ENCODE data around the gene MYBPC3. TPM values are rescaled to one million over a fixed set of nuclear protein-coding genes. Genes with fewer than 3 reads are reported as not detected.

The MYBPC3 gene
- total RNA-seq, 1 experiment from 2014 or later, result not detected

DNA sequence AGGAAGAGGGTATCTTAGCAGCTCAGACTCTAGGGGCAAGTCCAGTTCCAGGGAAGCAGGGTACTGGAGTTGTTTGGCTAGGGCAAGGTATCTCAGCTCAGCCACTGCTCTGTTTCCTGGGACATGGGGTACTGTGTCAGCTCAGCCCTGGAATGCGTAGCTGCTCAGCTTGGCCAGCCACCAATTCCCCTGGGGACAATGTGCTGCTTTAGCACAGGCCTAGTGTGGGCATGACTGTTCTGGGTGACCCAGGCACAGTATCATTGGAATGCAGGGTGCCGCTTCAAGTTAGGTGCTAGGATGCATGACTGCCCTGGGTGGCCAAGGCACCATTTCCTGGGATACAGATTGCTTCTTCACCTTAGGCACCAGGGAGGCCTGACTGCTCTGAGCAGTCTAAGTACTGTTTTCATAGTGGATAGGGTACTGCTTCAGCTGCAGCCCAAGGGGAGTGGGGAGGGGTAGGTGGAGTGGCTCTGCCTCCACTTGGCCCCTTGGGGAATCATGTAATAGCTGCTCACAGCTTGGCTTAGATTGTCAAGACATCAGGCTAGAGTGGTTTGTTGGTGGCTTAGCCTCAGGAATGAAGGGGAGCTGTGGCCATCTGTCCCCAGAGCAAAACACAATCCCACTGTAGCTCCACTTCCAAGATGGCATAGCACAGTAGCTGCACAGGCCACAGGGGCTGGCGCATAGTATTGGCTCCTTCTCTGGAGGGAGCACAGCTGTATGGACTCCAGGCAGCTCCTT is 46.6 kb downstream of the MYBPC3 start:
- no peak overlapping the region for H3K27ac Mint-ChIP-seq (ENCODE audit: unreplicated experiment)
- peaks cover 22% of the 10 kb centered on the region for H3K36me3 Mint-ChIP-seq (ENCODE audit: insufficient read depth, unreplicated experiment)
- H3K9me3 Mint-ChIP-seq (ENCODE audit: low read depth, unreplicated experiment), result peaks cover 4% of the 10 kb centered on the region
- BruUV-seq (replicated peaks), result no TSS peak
- no peaks in the 10 kb centered on the region for H3K27me3 Mint-ChIP-seq (ENCODE audit: unreplicated experiment)
- TF ChIP-seq, protein P1, sequence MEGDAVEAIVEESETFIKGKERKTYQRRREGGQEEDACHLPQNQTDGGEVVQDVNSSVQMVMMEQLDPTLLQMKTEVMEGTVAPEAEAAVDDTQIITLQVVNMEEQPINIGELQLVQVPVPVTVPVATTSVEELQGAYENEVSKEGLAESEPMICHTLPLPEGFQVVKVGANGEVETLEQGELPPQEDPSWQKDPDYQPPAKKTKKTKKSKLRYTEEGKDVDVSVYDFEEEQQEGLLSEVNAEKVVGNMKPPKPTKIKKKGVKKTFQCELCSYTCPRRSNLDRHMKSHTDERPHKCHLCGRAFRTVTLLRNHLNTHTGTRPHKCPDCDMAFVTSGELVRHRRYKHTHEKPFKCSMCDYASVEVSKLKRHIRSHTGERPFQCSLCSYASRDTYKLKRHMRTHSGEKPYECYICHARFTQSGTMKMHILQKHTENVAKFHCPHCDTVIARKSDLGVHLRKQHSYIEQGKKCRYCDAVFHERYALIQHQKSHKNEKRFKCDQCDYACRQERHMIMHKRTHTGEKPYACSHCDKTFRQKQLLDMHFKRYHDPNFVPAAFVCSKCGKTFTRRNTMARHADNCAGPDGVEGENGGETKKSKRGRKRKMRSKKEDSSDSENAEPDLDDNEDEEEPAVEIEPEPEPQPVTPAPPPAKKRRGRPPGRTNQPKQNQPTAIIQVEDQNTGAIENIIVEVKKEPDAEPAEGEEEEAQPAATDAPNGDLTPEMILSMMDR (IDR thresholded peaks at IDR 0.05; ENCODE audit: unreplicated experiment), result no peak
- no peak for DNase-seq
- H3K4me1 Mint-ChIP-seq (ENCODE audit: low read depth, unreplicated experiment), result no peaks in the 10 kb centered on the region
- CTCF ChIA-PET, result no interaction called here
- H3K4me3 Mint-ChIP-seq (ENCODE audit: low read depth, unreplicated experiment), result no peak overlapping the region
- intact Hi-C loops (cut with micrococcal nuclease; ENCODE audit: unreplicated experiment), result no loop called here

DNA sequence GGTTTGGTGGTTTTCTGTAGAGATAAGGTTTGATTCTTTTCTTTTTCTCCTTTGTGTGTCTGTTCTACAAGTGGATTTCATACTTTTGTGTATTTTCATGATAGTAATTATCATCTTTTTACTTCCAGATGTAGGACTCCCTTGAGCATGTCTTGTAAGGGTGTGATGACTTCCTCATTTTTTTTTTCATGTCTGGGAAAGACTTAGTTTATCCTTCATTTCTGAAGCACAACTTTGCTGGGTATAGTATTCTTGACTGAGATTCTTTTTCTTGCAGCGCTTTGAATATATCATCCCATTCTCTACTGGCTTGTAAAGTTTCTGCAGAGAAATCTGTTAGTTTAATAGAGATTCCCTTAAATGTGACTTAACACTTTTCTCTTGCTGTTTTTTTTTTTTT is 49.6 kb downstream of the MYBPC3 start:
- TF ChIP-seq, protein P1 (IDR thresholded peaks at IDR 0.05; ENCODE audit: unreplicated experiment), result no peak
- CTCF ChIA-PET, result interaction anchor here (0.7 kb wide), 1 partner anchor 1469 kb away, joined by 10 read pairs; no protein-coding TSS in a partner anchor
- DNase-seq, result no peak
- Mint-ChIP-seq H3K27ac (ENCODE audit: unreplicated experiment) (no peak overlapping the region), H3K27me3 (ENCODE audit: unreplicated experiment) (no peaks in the 10 kb centered on the region), H3K36me3 (ENCODE audit: insufficient read depth, unreplicated experiment) (peaks cover 29% of the 10 kb centered on the region), H3K4me1 (ENCODE audit: low read depth, unreplicated experiment) (no peaks in the 10 kb centered on the region), H3K4me3 (ENCODE audit: low read depth, unreplicated experiment) (no peak overlapping the region), H3K9me3 (ENCODE audit: low read depth, unreplicated experiment) (peaks cover 4% of the 10 kb centered on the region)
- BruUV-seq (replicated peaks), result no TSS peak
- intact Hi-C loops (cut with micrococcal nuclease; ENCODE audit: unreplicated experiment), result no loop called here

DNA sequence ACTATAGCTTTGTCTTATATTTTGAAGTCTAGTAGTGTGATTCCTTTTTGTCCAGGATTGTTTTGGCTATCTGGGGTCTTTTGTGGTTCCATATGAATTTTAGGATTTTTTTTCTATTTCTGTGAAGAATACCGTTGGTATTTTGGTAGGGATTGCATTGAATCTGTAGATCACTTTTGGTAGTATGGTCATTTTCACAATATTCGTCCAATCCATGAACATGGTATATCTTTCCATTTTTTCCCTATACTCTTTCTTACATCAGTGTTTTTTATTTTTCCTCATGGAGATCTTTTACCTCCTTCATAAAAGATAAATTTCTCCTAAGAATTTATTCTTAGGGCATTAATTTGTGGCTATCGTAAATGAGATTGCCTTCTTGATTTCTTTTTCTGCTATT is 53.4 kb downstream of the MYBPC3 start:
- Mint-ChIP-seq H3K9me3 (ENCODE audit: low read depth, unreplicated experiment) (peaks cover 4% of the 10 kb centered on the region), H3K27ac (ENCODE audit: unreplicated experiment) (no peak overlapping the region), H3K36me3 (ENCODE audit: insufficient read depth, unreplicated experiment) (peaks cover 37% of the 10 kb centered on the region), H3K27me3 (ENCODE audit: unreplicated experiment) (no peaks in the 10 kb centered on the region), H3K4me1 (ENCODE audit: low read depth, unreplicated experiment) (no peaks in the 10 kb centered on the region), H3K4me3 (ENCODE audit: low read depth, unreplicated experiment) (no peak overlapping the region)
- TF ChIP-seq, protein P1 (IDR thresholded peaks at IDR 0.05; ENCODE audit: unreplicated experiment), result no peak
- CTCF ChIA-PET, result no interaction called here
- intact Hi-C loops (cut with micrococcal nuclease; ENCODE audit: unreplicated experiment), result no loop called here
- DNase-seq, result no peak
- no TSS peak for BruUV-seq (replicated peaks)

DNA sequence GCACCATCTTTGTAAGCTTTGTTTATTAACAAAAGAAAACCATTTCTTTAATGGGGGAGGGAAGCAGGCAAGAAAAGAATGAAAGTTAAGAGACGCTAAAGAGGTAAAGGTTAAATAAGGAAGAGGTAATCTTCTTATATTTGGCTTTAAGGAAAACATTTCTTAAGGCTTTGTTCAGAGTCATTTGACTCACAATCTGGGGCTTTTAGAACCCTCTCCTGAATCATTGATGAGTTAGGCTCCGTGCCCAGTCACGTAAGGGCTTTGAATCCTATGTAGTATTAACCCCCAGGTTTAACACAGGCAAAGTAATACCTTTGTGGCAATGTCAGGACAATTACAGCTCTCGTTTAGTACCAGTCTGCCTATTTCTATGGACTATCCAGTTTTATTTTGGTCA is 56.5 kb downstream of the MYBPC3 start:
- no TSS peak for BruUV-seq (replicated peaks)
- Mint-ChIP-seq H3K4me3 (ENCODE audit: low read depth, unreplicated experiment) (no peak overlapping the region), H3K36me3 (ENCODE audit: insufficient read depth, unreplicated experiment) (peaks cover 38% of the 10 kb centered on the region), H3K9me3 (ENCODE audit: low read depth, unreplicated experiment) (no peaks in the 10 kb centered on the region), H3K27ac (ENCODE audit: unreplicated experiment) (no peak overlapping the region), H3K27me3 (ENCODE audit: unreplicated experiment) (no peaks in the 10 kb centered on the region), H3K4me1 (ENCODE audit: low read depth, unreplicated experiment) (no peaks in the 10 kb centered on the region)
- intact Hi-C loops (cut with micrococcal nuclease; ENCODE audit: unreplicated experiment), result no loop called here
- DNase-seq, result no peak
- CTCF ChIA-PET, result no interaction called here
- TF ChIP-seq, protein P1 (IDR thresholded peaks at IDR 0.05; ENCODE audit: unreplicated experiment), result no peak

Measured in Calu3 (cell line).